ENCODE data around the gene LEMD3.
A peak's percentile ranks its signal among the peaks of the same experiment; 100 is the strongest.

The LEMD3 gene

DNA sequence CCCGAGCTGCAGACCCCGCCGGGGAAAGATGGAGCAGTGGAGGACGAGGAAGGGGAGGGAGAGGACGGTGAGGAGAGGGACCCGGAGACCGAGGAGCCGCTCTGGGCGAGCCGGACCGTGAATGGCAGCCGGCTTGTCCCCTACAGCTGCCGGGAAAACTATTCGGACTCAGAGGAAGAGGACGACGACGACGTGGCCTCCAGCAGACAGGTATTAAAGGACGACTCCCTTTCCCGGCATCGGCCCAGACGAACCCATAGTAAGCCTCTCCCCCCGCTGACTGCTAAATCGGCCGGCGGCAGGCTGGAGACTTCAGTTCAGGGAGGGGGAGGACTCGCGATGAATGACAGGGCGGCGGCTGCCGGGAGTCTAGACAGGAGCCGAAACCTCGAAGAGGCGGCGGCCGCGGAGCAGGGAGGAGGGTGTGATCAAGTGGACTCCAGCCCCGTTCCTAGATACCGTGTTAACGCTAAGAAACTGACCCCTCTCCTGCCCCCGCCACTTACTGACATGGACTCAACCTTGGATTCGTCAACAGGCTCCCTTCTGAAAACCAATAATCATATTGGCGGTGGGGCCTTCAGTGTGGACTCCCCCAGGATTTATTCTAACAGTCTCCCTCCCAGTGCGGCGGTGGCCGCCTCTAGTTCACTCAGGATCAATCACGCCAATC, 962 bp downstream of the LEMD3 start:
- DNase-seq (ENCODE audit: low read depth) = peak; percentile 7

DNA sequence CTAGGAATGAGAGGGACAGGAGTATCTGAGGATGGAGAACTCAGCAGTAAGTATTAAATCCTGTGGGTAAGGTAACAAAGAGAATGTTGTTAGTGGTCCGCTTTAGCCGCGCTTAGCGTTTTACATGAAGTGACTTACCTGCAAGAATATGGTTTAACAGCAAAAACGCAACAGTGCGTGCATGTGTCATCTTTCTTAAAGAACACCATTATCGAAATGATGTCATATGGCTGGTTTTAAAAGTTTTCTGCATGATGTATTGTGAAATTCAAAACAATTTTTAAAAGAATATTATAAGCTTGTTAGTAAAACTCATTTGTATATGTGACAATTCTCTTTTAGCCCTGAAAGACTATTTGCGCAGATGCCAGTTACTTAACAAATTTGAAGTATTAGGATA, 1.7 kb downstream of the LEMD3 start:
- DNase-seq (ENCODE audit: low read depth) = no peak

DNA sequence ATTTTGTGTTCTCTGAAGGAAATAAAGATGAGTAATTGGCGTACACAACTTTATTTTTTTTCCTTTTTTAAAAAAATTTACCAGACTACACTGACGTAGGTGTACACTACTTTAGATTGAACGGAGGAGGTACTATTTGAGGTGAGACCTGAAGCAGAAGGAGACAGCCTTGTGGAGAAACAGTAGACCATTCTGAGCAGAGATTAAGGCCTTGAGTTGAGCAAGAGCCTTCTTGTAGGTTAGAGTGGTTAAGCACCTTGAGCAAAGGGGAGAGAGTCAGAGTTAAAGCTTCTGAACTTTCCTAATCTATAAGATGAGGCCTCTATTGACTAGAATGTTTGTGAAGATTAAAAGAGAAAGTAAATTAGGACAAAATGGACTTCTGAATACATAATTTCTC, 2.5 kb downstream of the LEMD3 start:
- no peak for DNase-seq (ENCODE audit: low read depth)

DNA sequence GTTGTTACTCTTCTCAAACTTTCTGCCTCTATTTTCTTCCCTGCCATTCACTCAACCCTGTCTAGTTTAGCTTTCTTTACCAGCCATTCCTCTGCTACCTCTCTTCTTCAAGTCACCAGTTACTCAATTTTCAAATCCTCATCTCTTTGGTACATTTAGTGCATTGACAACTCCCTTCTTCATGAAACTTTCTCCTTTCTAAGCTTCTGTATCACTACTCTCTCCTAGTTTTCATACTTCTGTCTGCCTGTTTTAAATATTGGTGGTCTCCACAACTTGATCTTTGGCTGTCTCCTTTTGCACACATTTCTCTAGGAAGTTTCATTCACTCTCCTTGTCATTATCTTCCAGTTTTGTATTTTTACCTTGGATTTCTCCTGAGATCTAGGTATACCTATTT, 6.0 kb downstream of the LEMD3 start:
- no peak for DNase-seq (ENCODE audit: low read depth)

DNA sequence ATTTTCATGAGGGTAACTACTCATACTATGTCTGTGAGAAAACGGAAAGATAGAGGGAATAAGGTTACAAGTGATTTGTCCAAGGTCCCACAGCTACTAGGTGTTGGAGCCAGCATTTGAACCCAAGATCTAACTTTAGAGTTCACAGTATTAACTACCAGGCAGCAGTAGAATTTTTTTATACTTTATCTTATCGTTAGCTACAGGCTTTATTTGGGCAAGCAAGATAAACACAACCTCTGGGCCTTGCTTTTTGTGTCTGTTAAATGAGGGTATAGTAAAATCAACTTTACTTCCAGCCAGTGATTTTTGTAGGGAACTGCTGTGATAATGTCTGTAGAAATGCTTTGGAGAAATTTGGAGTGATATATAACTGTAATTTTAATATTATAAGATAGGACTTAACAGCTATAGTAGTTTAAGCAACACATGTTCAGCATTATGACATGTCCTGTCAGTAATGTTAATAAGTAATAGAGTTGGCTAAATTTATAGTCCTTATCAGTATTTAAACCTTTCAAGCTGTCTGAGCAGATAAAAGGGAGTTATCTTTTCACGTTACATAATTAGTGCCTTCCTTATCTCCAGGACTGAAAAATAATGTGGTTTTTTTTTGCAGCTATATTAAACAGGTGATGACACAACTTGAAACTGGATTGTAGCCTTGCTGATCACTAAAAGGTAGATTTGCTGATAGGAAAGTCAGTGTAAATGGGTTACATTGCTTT, 12.8 kb downstream of the LEMD3 start:
- DNase-seq (ENCODE audit: low read depth) = no peak

DNA sequence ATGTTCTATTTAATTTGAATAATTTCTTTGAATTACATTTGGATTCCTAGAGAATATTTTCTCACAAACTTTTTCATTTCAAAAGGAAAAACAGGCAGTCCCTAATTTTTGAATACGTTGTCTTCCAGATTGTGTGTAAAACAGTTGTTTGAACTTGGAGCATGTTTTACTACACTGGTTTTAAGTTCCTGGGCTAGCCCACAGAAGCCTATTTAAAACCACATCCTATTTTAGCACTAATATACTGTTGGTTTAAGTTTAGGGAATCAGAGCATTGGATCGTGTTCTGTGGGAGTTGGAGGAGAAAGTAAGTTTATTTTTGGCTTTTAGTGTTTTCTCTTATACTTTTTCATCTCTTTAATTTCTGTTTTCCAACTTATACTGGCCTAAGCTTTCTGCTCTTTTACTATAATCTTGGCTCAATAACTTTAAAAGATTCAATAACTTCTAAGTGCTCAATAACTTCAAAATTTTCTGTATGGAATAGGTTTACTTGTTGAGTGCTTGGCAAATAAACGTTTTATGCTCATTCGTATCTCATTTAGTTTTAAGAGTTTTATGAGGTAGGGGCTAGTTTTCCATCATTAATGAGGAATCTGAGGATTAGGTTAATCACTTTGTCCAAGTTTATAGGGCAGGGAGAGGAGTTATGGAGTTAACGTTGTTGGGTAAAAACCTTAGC, 14.9 kb downstream of the LEMD3 start:
- no peak for DNase-seq (ENCODE audit: low read depth)

DNA sequence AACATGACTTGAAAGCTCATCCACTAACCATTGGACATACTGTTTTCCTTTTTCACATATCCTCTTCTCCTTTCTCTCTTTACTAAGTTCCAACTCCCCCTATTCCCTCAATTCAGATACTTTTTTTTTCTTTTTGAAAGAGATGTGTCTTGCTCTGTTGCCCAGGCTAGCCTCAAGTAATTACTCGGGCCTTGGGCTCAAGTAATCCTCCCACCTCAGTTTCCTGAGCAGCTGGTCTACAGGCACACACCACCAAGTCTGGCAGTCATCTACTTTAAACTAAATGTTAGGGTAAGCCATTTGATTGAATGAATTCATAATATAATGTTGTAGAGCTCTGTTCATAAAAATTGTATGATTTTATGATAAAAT, 15.5 kb downstream of the LEMD3 start:
- no peak for DNase-seq (ENCODE audit: low read depth)

DNA sequence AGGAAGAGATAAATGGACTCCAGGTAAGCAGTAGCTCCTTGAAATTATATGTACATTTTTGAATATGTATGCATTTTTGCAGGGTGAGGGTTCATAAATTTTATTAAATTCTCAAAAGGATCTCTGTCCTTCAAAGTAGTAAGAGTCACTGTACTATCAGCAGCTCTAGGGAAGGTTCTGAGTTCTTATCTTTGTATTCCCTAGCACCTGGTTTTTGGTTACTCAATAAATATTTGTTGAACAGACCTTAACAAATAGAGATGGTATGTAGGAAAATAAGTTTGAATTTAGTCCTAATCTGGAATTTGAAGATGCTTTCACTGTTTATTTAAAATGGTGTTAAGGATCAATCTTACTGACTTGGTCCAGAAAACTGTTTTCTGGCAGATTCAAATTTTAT, 18.3 kb downstream of the LEMD3 start:
- no peak for DNase-seq (ENCODE audit: low read depth)

DNA sequence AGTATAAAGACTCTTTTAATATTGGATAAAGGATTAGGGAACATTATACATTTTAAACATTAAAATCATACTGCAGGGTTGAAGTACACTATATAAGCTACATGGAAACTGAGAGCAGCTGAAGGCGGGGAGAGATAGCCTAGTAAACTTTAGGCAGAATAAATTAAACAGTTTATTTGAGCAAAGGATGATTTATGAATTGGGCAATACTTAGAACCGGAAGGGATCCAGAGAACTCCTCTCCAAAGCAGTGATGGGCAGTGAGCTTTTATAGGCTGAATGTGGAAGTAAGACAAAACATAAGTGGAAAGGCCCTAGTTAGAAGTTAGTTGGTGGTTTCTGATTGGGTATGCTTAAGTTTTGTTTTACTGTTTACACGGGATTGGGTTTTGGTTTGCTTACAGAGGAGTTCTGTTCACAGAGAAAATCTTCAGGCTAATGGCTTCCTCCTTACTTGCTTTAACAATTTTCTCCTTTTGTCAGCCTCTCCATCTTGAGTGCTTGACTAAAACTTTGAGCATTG, 18.9 kb downstream of the LEMD3 start:
- DNase-seq (ENCODE audit: low read depth) = no peak

DNA sequence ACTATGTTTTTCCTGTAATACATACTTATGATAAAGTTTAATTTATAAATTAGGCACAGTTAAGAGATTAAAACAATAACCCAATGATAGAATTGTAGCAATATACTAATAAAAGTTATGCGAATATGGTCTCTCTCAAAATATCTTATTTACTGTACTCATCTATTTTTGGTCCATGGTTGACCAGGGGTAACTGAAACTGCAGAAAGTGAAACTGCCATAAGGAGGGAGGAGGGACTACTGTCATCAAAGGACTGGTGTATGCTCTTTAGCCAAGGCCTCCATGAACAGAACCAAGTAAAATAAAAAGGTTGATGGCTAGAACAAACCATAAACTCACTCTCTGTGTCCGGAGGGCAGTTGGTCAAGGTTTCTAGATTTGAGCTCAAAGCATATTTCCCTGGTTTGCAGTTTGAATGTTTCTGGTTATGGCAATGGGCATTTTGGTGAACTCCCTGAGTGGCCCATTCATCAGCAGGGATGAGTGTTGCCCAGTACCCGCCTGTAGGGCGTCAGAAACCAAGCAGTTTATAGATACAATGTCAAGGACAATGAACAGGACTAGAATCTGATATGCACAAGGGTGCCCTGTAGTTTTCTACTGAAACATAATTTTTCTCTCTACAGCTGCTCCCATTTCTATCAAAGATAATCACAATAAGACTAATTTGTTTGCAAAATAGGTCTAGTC, 19.8 kb downstream of the LEMD3 start:
- no peak for DNase-seq (ENCODE audit: low read depth)

DNA sequence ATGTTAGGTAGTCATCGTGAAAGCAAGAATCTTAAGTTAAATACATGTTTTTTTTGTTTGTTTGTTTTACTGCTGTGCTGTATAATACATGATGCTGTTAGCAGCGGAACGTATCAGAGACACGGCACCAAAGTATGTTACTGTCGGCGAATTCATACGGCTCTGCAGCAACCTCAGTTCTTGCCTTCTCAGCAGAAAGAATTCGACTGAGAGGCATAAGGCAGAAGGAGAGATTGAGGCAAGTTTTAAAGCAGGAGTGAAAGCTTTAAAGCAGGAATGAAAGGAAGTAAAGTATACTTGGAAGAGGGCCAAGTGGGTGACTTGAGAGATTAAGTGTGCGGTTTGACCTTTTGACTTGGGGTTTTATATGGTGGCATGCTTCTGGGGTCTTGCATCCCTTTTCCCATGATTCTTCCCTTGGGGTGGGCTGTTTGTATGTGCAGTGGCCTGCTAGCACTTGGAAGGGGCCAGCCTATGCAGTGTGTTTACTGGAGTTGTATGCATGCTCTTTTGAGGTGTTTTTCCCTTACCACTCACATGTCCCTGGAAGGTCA, 23.7 kb downstream of the LEMD3 start:
- no peak for DNase-seq (ENCODE audit: low read depth)

DNA sequence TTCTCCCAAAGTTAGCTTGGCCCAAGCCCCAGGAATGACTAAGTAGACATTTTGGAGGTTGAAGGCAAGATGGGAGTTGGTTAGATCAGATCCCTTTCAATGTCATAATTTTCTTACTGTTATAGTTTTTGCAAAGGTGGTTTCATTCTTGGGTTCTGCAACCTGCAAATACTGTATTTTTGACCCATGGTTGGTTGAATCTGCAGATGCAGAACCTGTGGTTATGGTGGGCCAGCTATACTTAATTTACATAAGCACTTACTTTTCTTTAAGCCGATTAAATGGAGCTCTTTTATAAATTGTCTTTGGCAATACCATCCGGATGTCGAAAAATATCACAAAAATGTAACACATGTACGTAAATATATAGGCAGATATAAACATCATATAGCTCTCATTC, 25.6 kb downstream of the LEMD3 start:
- no peak for DNase-seq (ENCODE audit: low read depth)

DNA sequence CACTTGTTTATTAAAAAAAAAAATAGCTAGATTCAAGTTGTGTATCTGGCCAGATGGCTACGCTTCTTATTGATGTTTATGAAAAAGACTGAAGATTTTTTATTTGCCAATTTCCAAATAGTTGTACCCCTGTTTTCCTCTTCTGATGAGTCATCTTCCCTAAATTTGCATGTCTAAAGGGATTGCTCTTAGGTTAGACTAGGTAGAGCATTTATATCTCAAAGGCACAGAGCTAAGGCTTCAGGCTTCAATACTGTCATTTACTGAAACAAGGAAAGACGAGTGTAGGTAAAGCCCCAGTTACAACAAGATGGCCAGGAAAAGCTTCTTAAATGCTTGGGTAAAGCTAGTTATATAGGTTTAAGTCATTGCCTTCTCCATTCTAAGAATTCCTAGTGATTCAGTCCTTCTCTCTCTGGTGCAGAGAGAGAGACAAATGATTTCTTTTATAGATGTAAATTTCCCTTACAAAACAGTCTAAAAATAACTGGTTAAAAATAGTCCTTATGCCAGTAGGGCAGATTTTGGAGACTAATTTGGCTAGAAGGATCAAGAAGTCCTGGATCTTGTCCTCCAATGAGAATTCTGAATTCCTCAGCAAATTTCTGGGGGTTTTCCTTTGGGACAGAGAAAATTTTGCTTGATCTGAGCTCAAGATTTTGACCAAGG, 26.1 kb downstream of the LEMD3 start:
- no peak for DNase-seq (ENCODE audit: low read depth)

DNA sequence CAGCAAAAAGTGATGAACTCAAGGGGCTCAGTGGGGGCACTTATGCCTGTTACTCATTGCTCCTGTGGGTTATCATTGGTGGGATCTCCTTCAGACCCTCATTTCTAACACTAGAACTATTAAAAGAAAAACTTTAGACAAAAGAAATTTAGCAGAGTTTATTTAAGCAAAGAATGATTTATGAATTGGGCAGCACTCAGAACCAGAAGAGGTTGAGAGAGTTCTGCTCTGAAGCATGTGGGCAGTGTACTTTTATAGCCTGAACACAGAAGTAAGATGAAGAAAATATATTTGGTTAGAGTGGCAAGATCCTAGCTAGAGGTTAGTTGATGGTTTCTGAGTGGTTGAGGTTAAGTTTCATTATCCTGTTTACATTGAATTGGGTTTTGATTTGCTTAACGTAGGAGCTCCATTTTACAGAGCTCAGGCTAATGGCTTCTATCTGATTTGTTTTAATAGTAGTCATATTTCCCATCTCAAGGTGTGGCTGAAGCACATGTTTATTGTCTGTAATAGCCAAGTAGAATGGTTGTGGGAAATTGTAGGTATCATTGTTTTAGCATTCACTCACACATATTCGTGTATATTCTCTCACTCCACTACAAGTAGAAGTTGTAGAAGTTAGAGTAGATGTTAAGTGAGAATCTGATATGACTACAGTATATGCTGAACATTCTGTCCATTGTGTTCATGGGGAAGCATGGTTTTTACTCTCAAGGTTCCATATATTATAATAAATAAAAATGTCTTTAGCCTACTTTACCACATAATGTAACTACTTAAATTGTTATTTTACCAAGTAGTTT, 27.6 kb downstream of the LEMD3 start:
- no peak for DNase-seq (ENCODE audit: low read depth)

DNA sequence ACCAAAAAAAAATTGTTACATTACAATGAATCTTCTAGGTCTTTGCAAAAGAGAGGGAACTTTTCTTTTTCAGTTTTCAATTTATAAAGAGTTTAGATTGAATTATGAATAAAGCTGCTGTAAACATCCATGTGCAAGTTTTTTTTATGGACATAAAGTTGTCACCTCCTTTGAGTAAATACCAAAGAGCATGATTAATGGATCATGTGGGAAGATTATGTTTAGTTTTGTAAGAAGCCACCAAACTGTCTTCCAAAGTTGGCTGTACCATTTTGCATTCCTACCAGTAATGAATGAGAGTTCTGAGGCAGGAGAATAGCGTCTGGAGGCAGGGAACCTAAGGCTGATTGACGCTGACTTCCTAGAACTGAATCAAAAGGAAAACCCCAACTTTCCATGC, 30.2 kb downstream of the LEMD3 start:
- DNase-seq (ENCODE audit: low read depth) = no peak

DNA sequence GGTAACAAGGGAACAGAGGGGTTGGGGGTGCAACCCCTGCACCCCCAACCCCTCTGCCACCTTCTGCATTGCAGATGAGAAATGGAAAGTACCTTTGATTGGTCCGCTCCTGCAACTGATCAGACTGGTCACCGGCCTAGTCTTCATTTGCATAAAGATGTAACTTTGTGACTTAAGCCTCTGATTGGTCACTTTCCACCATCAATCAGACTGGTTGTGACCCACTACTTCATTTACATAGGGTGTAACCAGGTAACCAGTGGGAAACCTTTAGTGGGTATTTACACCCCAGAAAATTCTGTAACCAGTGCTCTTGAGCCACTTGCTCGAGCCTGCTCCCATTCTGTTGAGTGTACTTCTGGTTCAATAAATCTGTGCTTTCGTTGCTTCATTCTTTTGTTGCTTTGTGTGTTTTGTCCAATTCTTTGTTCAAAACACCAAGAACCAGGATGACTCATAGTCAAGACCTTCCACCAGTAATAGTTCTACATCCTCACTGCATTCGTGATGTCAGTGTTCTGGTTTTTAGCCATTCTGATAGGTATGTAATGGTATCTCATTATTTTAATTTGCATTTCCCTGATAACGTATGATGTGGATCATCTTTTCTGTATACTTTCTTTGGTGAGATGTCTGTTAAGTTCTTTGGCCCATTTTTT, 30.8 kb downstream of the LEMD3 start:
- DNase-seq (ENCODE audit: low read depth) = no peak

DNA sequence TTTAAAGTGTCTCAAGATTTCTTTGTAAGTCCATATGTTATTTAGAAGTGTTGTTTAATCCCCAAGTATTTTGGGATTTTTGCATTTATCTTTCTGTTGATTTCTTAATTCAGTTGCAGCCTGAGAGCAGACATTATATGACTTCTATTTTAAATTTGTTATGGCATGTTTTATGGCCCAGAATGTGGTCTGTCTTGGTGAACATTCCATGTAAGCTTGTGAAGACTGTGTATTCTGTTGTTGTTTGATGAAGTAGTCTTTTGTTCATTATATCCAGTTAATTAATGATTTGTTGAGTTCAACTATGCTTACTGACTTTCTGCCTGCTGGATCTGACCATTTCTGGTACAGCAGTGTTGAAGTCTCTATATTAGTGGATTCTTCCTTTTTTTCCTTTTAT, 34.0 kb downstream of the LEMD3 start:
- no peak for DNase-seq (ENCODE audit: low read depth)

DNA sequence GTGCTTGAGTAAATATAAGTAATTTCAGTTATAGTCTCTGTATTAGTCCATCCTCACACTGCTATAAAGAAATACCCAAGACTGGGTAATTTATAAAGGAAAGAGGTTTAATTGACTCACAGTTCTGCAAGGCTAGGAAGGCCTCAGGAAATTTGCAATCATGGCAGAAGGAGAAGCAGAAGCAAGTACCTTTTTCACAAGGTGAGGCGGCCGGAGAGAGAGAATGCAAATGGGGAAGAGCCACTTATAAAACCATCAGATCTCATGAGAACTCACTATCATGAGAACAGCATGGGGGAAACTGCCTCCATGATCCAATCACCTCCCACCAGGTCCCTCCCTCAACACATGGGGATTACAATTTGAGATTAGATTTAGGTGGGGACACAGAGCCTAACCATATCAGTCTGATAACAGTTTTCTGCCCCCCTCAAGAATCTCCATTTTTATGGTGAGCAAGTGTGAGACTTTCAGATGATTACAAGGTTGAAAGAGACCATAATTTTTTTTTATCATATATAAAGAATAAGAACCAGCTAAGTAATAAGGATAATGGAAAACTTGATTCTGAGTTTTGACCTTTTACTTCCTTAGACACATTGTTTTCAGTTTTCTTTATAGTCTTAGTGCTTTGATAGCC, 35.6 kb downstream of the LEMD3 start:
- DNase-seq (ENCODE audit: low read depth) = no peak

DNA sequence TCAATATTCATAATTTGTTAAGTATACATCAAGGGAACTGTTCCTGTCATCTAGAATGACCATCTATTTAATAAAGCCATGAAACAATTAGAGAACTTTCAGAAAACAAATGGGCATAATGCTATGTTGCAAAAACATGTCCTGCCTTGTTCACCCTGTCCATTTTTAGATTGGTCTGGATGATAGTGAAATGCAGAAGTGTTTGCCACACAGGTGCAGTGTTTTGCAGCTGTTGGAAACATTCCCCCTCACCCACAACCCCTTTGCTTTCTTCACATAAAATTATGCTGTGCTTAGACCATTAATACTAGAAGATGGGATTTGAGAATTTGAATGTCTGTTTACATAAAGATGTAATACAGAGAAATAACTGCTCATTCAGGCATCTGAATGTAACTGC, 36.5 kb downstream of the LEMD3 start:
- DNase-seq (ENCODE audit: low read depth) = no peak

DNA sequence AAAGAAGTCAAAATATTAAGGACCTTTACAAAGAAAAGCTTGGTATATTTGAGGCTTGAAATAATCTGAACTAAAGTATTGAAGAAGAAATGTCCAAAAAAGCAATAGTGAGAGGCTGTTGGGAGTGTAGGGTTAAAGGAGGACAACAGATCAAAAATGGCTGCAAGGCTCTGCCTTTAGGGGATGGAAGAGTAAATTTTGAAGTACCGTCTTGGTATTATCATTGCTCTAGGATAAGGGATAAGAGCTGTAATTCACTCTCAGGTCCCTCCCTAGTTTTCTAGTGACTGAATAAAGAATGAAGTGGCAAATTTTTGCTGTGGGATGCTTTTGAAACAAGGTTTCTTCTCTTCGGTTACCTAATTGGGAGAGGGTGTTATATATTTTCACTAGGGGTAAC, 38.7 kb downstream of the LEMD3 start:
- DNase-seq (ENCODE audit: low read depth) = no peak
